Activated CD8-positive, alpha-beta memory T cell treated with anti-CD3 and anti-CD28 coated beads, Interleukin-2, amount 50 U/mL, for 48 hours (primary cell): Measurements from ENCODE around the gene CLRN3.
A peak's percentile ranks its signal among the peaks of the same experiment; 100 is the strongest.

Source experiments
- DNase-seq: peaks from one replicate; pipeline ENCODE4 v3.0.0-alpha.2; 2020

Gene CLRN3

GRCh38 chr10:127872871-127873600, 19.7 kb downstream of the CLRN3 start:
- DNase-seq = no peak

- DNase-seq = no peak
Observed at GRCh38 chr10:127872011-127872761, 20.6 kb downstream of the CLRN3 start.

DNA sequence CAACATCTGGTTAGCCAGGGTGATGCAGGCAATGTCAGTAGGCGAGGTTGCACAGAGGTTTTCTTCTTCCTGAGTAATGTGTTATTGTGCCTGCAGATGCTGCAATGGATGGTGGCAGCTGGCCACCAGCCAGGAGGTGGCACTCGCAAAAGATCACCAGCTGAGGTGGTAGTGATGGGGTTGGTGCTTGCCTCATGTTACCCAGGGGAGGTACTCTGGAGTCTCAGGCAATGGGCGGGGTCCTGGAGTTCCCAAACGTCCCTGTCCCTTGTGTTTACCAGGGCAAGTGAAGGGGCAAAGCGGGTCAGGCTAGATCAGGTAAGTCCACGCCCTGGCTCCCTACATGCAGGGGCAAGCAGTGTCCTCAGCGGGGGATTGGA, 21.1 kb downstream of the CLRN3 start:
- DNase-seq = no peak

DNA sequence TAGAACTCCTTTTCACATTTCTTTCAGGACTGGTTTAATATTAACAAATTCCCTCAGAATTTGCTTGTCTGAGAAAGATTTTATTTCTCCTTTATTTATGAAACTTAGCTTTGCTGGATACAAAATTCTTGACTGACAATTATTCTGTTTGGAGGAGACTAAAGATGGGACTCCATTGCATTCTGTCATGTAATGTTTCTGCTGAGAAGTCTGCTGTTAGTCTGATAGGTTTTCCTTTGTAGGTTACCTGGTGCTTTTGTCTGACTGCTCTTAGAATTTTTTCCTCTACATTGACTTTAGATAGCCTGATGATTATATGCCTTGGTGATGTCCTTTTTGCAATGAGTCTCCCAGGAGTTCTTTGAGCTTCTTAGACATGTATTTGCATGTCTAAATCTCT, 23.4 kb downstream of the CLRN3 start:
- no peak for DNase-seq

GRCh38 chr10:127867805-127868204, 24.9 kb downstream of the CLRN3 start:
- no peak for DNase-seq

- DNase-seq = no peak
Observed at GRCh38 chr10:127866276-127867013, 26.3 kb downstream of the CLRN3 start.

DNA sequence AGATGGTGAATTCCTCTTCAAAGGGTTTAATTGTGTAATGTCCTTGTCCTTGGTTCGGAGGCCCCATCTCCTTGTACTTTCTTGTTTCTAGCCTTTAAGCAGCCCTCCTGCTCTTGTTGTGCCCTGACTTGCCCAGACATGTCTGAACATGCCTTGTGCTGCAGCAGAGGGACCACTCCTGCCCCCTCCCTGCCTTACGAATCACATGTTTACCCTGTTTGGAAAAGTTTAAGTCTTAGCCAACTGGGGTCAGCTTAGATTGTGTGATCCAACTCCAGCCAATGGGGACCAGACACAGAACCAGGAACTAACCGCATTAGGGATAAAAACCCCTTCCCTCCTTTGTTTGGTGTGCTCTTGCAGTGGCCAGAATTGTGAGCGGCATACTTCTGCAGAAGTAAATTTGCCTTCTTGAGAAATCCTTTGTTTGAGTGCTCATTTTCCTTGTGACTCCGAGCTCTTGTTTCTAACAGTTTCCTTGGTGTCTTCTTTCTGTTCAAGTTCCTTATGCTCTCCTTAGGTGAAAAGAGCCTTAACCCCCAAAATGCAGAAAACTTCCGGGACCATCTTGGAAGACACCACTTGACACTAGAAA, 29.4 kb downstream of the CLRN3 start:
- DNase-seq = no peak

DNA sequence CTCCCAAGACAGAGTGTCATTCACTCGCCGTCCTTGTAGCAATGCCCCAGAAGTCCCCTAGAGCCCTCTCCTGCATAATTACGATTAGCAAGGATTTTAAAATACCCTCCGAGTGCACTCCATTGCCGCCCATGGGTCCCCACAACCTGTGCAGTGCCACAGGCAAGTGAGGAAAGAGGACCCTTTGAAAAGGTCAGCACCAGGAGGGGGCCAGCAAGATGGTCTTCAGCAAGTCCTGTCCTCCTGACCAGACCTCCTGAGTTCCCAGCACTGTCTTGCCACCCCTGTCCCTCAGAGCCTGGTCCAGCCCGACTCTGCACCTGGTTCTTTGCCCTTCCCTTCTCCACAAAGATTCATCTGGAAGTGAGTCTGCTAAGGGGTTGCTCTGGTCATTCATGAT, 32.1 kb downstream of the CLRN3 start:
- DNase-seq = no peak

DNA sequence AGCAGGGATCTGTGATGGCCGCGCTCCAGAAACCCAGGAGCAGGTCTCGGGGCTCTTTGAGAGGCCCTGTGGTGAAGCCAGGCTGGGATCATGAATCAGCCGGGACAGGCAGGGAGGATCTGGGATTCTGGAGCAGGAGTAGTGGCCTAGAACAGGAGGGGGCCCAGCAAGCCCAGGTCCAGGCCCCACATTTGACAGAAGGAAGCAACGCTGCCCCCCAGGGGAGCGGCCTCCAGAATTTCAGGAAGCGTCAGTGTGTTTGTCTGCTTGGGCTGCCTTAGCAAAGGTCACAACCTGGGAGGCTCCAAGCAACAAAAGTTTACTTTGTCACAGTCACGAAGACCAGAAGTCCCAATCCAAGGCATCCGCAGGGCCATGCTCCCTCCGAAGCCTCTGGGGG, 36.8 kb downstream of the CLRN3 start:
- DNase-seq = no peak

DNA sequence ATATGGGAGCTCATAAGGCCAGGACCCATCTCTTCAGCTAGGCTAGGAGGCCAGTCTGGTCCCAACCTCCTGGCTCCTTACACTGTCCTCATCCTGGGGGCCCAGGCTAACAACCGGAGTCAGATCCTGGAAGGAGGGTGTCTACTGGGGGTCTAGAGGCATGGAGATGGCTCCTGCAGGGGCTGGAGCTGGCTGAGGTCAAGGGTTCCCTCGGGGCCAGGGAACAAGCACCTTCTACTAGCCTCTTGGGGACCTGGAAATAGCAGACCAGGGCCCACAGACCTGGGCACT, 37.2 kb downstream of the CLRN3 start:
- no peak for DNase-seq

DNA sequence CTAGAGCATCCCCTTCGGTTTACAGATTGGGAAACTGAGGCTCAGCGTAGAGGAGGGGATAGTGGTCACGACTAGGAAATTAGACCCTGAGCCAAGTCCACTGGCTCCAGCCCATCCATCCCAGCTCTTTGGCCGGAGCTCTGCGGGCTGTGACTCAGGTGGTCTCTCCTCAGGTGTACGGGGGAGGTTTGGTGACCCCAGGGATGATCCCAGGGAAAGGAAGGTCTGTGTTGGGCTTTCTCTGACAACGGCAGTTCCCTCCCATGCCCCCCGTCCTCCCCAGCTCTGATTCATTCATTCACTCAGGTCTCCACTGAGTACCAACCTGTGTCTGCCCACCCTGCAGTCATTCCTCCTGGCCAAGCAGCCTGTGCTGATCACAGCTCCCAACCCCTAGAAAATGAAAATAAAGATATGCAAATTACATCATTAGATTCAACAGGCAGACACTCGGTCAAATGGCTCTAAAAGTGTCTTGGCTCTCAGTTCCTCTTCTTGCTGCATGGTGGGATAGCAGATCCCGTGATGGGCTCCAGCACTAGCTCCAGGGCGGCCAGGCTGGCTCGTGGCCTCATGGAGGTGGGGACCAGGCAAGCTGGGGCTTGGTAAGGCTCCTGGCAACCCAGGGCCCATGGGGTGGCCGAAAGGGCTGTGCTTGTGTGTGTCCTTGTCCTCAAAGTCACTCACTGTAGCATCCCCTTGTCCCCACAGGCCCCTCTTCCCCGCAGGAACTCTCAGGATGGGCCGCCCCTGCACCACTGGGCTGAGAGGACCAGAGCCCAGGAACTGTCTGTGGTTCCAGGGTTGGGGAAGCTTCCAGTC, 37.8 kb downstream of the CLRN3 start:
- no peak for DNase-seq

GRCh38 chr10:127853868-127854768, 38.6 kb downstream of the CLRN3 start:
- DNase-seq = peak; percentile 69

GRCh38 chr10:127852456-127852855, 40.3 kb downstream of the CLRN3 start:
- no peak for DNase-seq

DNA sequence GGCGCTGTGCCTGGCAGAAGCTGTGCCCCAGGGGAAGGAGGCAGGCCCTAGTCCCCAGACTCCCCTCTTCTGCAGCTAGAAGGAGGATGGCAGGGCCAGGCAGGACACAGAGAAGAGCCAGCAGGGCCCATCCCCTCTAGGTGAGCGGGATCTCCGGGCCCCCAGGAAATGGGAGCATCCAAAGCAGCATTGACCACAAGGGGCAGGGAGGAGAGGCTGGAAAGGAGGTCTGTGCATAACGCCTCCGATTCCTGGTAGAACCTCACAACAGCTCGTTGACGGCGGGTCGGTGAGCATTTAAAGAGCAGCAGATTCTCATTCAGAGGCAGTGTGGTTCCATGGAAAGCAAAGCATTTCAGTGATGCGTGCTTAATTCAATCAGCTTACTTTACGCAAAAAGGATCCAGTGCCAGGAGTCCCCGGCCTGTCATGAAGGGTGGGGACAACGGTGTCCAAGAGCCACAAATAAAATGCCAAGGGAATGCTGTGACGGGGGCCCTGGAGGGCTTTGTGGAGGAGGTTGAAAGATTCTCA, 41.0 kb downstream of the CLRN3 start:
- no peak for DNase-seq

DNA sequence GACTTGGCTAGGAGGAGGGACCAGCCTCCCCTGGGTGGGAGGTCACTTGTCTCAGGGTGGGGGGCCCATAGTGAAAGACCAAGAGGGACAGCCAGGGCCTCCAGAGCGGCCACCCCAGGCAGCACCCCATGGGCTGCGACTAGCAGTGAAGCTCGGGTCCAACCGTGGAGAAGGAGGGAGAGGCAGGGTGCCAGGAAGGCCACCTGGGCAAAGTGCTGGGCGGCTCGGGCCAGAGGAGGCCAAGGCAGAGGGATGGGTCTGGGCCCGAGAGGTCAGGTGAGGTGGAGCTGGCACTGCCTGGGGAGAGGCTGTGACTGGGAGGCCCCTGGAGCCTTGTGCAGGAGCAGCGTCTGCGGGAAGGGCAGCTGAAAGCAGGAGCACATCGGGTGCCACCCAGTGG, 41.8 kb downstream of the CLRN3 start:
- DNase-seq = no peak

GRCh38 chr10:127849921-127850320, 42.8 kb downstream of the CLRN3 start:
- no peak for DNase-seq

DNA sequence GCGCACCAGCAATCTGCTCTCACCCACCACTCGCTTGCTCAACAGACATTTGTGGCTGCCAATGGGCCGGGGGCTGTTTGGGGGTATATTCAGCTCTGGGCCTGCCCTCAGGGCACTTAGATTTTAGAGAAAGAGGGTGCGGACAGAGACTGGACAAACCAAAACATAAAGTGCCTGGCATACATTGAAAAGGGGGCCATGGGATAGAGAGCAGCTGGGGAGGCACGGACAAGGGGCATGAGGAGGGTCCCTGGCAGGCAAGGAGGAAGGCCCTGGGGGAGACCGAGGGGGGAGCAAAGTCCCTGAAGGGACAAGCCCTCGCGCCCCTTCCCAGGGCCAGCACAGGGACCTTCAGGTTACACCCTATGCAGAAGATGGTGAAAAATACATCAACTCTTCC, 43.5 kb downstream of the CLRN3 start:
- DNase-seq = no peak

DNA sequence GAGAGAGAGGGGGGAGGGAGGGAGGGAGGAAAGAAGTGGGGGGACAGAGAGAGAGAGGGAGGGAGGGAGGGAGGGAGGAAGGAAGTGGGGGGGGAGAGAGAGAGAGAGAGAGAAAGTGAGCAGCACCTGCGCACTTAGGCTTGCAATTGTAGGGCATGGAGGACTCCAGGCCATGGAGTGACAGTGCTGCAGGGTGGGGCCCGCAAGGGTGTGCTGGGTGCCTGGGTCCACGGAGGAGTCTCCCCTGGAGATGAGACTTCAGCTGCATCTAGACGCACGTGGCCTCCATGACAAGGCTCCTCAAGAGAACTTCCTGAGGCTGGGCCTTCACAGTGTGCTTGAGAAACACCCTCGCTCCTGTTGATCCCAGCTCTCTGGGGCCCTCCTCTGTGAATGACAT, 44.5 kb downstream of the CLRN3 start:
- DNase-seq = no peak

DNA sequence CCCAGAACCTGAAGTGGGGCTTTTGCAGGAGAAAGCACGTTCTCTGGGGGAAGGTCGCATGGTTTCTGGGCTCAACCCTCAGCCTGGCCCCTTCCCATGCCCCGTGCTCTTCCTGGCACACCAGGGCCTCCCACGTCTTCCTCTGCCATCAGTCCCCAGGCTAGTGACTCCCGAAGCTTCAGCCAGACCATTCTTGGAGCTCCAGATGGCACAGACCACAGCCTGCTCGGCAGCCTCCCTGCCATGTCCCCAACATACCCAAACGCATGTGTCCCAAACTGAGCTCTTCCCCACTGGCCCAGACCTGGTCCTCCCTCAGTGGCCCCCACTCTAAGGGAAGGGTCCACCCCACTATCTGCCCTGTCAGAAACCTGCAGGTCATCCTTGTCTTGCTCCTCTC, 47.0 kb downstream of the CLRN3 start:
- no peak for DNase-seq

- DNase-seq = no peak
Observed at GRCh38 chr10:127840884-127841283, 51.9 kb downstream of the CLRN3 start.

GRCh38 chr10:127836966-127837365, 55.8 kb downstream of the CLRN3 start:
- DNase-seq = no peak

GRCh38 chr10:127836176-127836575, 56.6 kb downstream of the CLRN3 start:
- no peak for DNase-seq
